ENCODE results near the gene PRSS2.

Gene PRSS2

GRCh38 chr7:142800088-142800487 lies 29.3 kb downstream of the PRSS2 start:
- no peak for TF ChIP-seq CTCF (conservative IDR thresholded peaks at IDR 0.05; ENCODE audit: low read depth, low read length)
- DNase-seq (ENCODE audit: low read depth), result no peak
- no peak overlapping the region for H3K4me3 ChIP-seq (ENCODE audit: low read length)

GRCh38 chr7:142800699-142801260 lies 30.0 kb downstream of the PRSS2 start:
- TF ChIP-seq CTCF (conservative IDR thresholded peaks at IDR 0.05; ENCODE audit: low read depth, low read length), result no peak
- H3K4me3 ChIP-seq (ENCODE audit: low read length), result no peak overlapping the region
- no peak for DNase-seq (ENCODE audit: low read depth)

- TF ChIP-seq CTCF (conservative IDR thresholded peaks at IDR 0.05; ENCODE audit: low read depth, low read length), result no peak
- no peak for DNase-seq (ENCODE audit: low read depth)
- H3K4me3 ChIP-seq (ENCODE audit: low read length), result no peak overlapping the region
Observed at GRCh38 chr7:142801601-142802295, 31.0 kb downstream of the PRSS2 start.

GRCh38 chr7:142802301-142802700 lies 31.5 kb downstream of the PRSS2 start:
- DNase-seq (ENCODE audit: low read depth), result no peak
- H3K4me3 ChIP-seq (ENCODE audit: low read length), result no peak overlapping the region
- no peak for TF ChIP-seq CTCF (conservative IDR thresholded peaks at IDR 0.05; ENCODE audit: low read depth, low read length)

- no peak for DNase-seq (ENCODE audit: low read depth)
- no peak for TF ChIP-seq CTCF (conservative IDR thresholded peaks at IDR 0.05; ENCODE audit: low read depth, low read length)
- H3K4me3 ChIP-seq (ENCODE audit: low read length), result no peak overlapping the region
Observed at GRCh38 chr7:142803901-142804300, 33.1 kb downstream of the PRSS2 start.

GRCh38 chr7:142804728-142805207 lies 34.0 kb downstream of the PRSS2 start:
- no peak for DNase-seq (ENCODE audit: low read depth)
- TF ChIP-seq CTCF (conservative IDR thresholded peaks at IDR 0.05; ENCODE audit: low read depth, low read length), result no peak
- no peak overlapping the region for H3K4me3 ChIP-seq (ENCODE audit: low read length)

Measured in retinal pigment epithelial cell (primary cell).